K562 (cell line): ENCODE results near the gene TRDMT1. TPM values are rescaled to one million over a fixed set of nuclear protein-coding genes. Genes with fewer than 3 reads are reported as not detected.

Experiments used
- BACH1 ChIP-seq: fragments of 200-800 bp; sonication (Bioruptor generic); IDR thresholded peaks from 2 replicates; pipeline ENCODE4 v1.6.1; 2016; ENCODE audit warnings: missing genetic modification characterization, missing compliant biosample characterization
- CXXC5 ChIP-seq: fragments of 250-450 bp; sonication (Bioruptor Pico); IDR thresholded peaks from 2 replicates; pipeline ENCODE4 v1.8.0; 2022; ENCODE audit warnings: inconsistent platforms, mild to moderate bottlenecking, moderate library complexity
- DDX20 ChIP-seq: fragments of 450-650 bp; IDR thresholded peaks from 2 replicates; pipeline ENCODE4 v1.6.1; 2016; ENCODE audit warnings: missing genetic modification characterization, low read depth, mild to moderate bottlenecking, missing compliant biosample characterization, moderate library complexity
- ELF1 ChIP-seq: fragments of 200-800 bp; sonication (Bioruptor generic); IDR thresholded peaks from 2 replicates; pipeline ENCODE4 v1.6.1; 2016; ENCODE audit warnings: missing genetic modification characterization, missing compliant biosample characterization
- FIP1L1 ChIP-seq: fragments of 200-400 bp; formaldehyde crosslinking; IDR thresholded peaks from 2 replicates; pipeline ENCODE4 v1.6.1; 2018; ENCODE audit warnings: mild to moderate bottlenecking, low read depth, low read length; ENCODE audit not compliant: poor library complexity, severe bottlenecking
- KDM5B ChIP-seq: fragments of 200-600 bp; sonication (generic); IDR thresholded peaks from 2 replicates; pipeline ENCODE4 v1.6.1; 2012; ENCODE audit warnings: low read depth, mild to moderate bottlenecking, moderate library complexity, low read length, control low read depth, inconsistent platforms; ENCODE audit not compliant: insufficient replicate concordance
- KLF6 ChIP-seq: fragments of 250-450 bp; sonication (Bioruptor Pico); IDR thresholded peaks from 2 replicates; pipeline ENCODE4 v1.4.0; 2020; ENCODE audit warnings: mild to moderate bottlenecking, moderate library complexity, borderline replicate concordance
- MYBL2 ChIP-seq, 2 experiments: fragments of 450-650 bp in 1 of 2; sonication (generic) in 1 of 2; formaldehyde crosslinking in 1 of 2; IDR thresholded peaks; 2 replicates each; pipeline versions ENCODE4 v1.6.1 to v1.8.1; 2017 to 2022; ENCODE audit warnings: borderline replicate concordance in 1 of 2, inconsistent platforms in 1 of 2, low read depth in 1 of 2, mild to moderate bottlenecking in 1 of 2, missing genetic modification reagents in 1 of 2, moderate library complexity in 1 of 2
- NCOA4 ChIP-seq: fragments of 450-650 bp; IDR thresholded peaks from 2 replicates; pipeline ENCODE4 v1.6.1; 2018; ENCODE audit warnings: mild to moderate bottlenecking; ENCODE audit not compliant: partially characterized antibody
- RBM15 ChIP-seq: fragments of 200-400 bp; formaldehyde crosslinking; IDR thresholded peaks from 2 replicates; pipeline ENCODE4 v1.6.1; 2018; ENCODE audit warnings: mild to moderate bottlenecking, low read length, moderate library complexity; ENCODE audit not compliant: insufficient read depth
- RFX7 ChIP-seq: fragments of 250-450 bp; sonication (Bioruptor Pico); IDR thresholded peaks from 2 replicates; pipeline ENCODE4 v1.5.1; 2021; ENCODE audit warnings: mild to moderate bottlenecking
- SMARCA4 ChIP-seq: fragments of 450-650 bp; IDR thresholded peaks from 2 replicates; pipeline ENCODE4 v1.6.1; 2016
- STAT5A ChIP-seq: IDR thresholded peaks from 2 replicates; pipeline ENCODE4 v1.6.1; 2012; ENCODE audit warnings: low read length, inconsistent platforms, borderline replicate concordance
- TAF1 ChIP-seq: IDR thresholded peaks from 2 replicates; pipeline ENCODE4 v1.6.1; 2011; ENCODE audit warnings: mild to moderate bottlenecking, low read length, moderate library complexity; ENCODE audit not compliant: insufficient read depth, control insufficient read depth, severe bottlenecking; ENCODE audit errors: extremely low read depth
- WHSC1 ChIP-seq: IDR thresholded peaks from one replicate; pipeline ENCODE4 v1.6.1; 2012; ENCODE audit warnings: low read length, control low read depth, inconsistent platforms
- YBX1 ChIP-seq: fragments of 450-650 bp; IDR thresholded peaks from 2 replicates; pipeline ENCODE4 v1.7.1; 2016; ENCODE audit warnings: mild to moderate bottlenecking
- ZNF217 ChIP-seq: sonication (generic); formaldehyde crosslinking; IDR thresholded peaks from 2 replicates; pipeline ENCODE4 v1.8.0; 2022; ENCODE audit warnings: mild to moderate bottlenecking, missing genetic modification reagents
- polyA plus RNA-seq, 8 experiments: library from polyadenylated mRNA; depleted of rRNA in 4 of 8; stranded (reverse) in 5 of 8; unstranded in 3 of 8; fragments of >200 nt; fragmentation: Nextera tagmentation in 2 of 8; fragmentation: Illumina TruSeq in 1 of 8; extraction: Ambion mirVana in 2 of 8; extraction: Trizol in 1 of 8; gene quantifications; 2 replicates each; pipeline versions ENCODE4 v1.2.1 to v1.2.3, GENCODE V29; 2011 to 2014; ENCODE audit warnings: inconsistent platforms in 1 of 8, missing spikeins in 1 of 8
- total RNA-seq, 7 experiments: library from RNA; depleted of rRNA in 6 of 7; stranded (reverse); fragments of >200 nt in 6 of 7; fragmentation: Illumina TruSeq in 2 of 7; extraction: Trizol in 2 of 7; gene quantifications; 2 replicates each; pipeline versions ENCODE4 v1.2.1 to v1.2.3, GENCODE V29; 2011 to 2021; ENCODE audit warnings: low replicate concordance in 1 of 7
- TF ChIP-seq, protein P1 (sequence below): fragments of 200-400 bp; formaldehyde crosslinking; IDR thresholded peaks from 2 replicates; pipeline ENCODE4 v1.6.1; 2017; ENCODE audit warnings: mild to moderate bottlenecking, low read depth, low read length, moderate library complexity
- TF ChIP-seq, protein P2 (sequence below): fragments of 450-650 bp; IDR thresholded peaks from 2 replicates; pipeline ENCODE4 v1.6.1; 2014; ENCODE audit warnings: low read depth, mild to moderate bottlenecking, moderate library complexity, borderline replicate concordance
- TF ChIP-seq, protein P3 (sequence below): fragments of 450-650 bp; IDR thresholded peaks from 2 replicates; pipeline ENCODE4 v1.6.1; 2018; ENCODE audit not compliant: partially characterized antibody

Gene TRDMT1
- total and polyA plus RNA-seq, 9 of the 15 experiments (the other 6 are each of a cell fraction or from before 2014, with no cell fraction given): 5.4 to 12.6 (median 9.3) TPM

DNA sequence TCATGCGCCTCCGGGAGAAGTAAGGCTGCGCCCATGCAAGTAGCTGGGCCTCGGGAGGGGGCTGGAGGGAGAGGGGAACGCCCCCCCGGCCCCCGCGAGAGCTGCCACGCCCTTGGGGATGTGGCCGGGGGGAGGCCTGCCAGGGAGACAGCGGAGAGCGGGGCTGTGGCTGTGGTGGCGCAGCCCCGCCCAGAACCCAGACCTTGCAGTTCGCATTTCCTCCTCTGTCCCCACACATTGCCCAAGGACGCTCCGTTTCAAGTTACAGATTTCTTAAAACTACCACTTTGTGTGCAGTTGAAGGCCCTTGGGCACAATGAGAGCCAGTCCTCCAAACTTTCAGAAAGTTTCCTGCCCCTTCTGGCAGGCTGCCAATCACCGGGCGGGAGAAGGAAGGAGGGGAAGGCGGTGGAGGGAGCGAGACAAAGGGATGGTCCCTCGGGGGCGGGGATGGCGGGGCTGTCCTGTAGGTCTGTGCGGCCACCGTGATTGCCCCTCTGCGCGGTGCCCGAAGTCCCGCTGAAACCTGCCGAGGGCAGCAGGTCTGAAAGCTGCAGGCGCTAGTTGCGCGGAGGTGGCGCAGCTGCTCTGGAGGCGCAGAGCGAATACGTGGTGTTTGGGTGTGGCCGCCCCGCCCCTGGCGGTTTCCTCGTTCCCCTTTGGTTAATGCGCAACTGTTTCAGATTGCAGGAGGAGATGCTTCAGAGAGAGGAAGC lies 28.7 kb upstream of the TRDMT1 start (continued):
- TF ChIP-seq RBM15 (no peak), FIP1L1 (no peak), RFX7 (CRISPR knock-in tag) (no peak), DDX20 (tag) (no peak), NCOA4 (no peak), SMARCA4 (no peak), STAT5A (0 out of 2 replicates have a peak, but pooled peaks have one; percentile 13), KDM5B (peak; percentile 81), MYBL2 (IDR thresholded peaks at IDR 0.05; ENCODE audit: low read depth) (peak; percentile 56; the same call in 1 of the 2 replicates), MYBL2 (CRISPR knock-in tag; IDR thresholded peaks at IDR 0.05; ENCODE audit: borderline replicate concordance) (no peak), BACH1 (tag) (no peak), TAF1 (peak; percentile 49), WHSC1 (no peak), KLF6 (CRISPR knock-in tag) (peak; percentile 94), CXXC5 (CRISPR knock-in tag) (peak; percentile 79), YBX1 (no peak), ZNF217 (CRISPR knock-in tag) (no peak), ELF1 (tag) (peak; percentile 15; the same call in 1 of the 2 replicates)
- TF ChIP-seq, protein P1, sequence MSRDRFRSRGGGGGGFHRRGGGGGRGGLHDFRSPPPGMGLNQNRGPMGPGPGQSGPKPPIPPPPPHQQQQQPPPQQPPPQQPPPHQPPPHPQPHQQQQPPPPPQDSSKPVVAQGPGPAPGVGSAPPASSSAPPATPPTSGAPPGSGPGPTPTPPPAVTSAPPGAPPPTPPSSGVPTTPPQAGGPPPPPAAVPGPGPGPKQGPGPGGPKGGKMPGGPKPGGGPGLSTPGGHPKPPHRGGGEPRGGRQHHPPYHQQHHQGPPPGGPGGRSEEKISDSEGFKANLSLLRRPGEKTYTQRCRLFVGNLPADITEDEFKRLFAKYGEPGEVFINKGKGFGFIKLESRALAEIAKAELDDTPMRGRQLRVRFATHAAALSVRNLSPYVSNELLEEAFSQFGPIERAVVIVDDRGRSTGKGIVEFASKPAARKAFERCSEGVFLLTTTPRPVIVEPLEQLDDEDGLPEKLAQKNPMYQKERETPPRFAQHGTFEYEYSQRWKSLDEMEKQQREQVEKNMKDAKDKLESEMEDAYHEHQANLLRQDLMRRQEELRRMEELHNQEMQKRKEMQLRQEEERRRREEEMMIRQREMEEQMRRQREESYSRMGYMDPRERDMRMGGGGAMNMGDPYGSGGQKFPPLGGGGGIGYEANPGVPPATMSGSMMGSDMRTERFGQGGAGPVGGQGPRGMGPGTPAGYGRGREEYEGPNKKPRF: peak; percentile 86
- TF ChIP-seq, protein P2, sequence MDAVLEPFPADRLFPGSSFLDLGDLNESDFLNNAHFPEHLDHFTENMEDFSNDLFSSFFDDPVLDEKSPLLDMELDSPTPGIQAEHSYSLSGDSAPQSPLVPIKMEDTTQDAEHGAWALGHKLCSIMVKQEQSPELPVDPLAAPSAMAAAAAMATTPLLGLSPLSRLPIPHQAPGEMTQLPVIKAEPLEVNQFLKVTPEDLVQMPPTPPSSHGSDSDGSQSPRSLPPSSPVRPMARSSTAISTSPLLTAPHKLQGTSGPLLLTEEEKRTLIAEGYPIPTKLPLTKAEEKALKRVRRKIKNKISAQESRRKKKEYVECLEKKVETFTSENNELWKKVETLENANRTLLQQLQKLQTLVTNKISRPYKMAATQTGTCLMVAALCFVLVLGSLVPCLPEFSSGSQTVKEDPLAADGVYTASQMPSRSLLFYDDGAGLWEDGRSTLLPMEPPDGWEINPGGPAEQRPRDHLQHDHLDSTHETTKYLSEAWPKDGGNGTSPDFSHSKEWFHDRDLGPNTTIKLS: peak; percentile 58; the same call in 1 of the 2 replicates
- TF ChIP-seq, protein P3, sequence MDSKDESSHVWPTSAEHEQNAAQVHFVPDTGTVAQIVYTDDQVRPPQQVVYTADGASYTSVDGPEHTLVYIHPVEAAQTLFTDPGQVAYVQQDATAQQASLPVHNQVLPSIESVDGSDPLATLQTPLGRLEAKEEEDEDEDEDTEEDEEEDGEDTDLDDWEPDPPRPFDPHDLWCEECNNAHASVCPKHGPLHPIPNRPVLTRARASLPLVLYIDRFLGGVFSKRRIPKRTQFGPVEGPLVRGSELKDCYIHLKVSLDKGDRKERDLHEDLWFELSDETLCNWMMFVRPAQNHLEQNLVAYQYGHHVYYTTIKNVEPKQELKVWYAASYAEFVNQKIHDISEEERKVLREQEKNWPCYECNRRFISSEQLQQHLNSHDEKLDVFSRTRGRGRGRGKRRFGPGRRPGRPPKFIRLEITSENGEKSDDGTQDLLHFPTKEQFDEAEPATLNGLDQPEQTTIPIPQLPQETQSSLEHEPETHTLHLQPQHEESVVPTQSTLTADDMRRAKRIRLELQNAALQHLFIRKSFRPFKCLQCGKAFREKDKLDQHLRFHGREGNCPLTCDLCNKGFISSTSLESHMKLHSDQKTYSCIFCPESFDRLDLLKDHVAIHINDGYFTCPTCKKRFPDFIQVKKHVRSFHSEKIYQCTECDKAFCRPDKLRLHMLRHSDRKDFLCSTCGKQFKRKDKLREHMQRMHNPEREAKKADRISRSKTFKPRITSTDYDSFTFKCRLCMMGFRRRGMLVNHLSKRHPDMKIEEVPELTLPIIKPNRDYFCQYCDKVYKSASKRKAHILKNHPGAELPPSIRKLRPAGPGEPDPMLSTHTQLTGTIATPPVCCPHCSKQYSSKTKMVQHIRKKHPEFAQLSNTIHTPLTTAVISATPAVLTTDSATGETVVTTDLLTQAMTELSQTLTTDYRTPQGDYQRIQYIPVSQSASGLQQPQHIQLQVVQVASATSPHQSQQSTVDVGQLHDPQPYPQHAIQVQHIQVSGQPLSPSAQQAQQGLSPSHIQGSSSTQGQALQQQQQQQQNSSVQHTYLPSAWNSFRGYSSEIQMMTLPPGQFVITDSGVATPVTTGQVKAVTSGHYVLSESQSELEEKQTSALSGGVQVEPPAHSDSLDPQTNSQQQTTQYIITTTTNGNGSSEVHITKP: peak; percentile 10
